ENCODE measurements around the gene TNS1. TPM values are rescaled to one million over a fixed set of nuclear protein-coding genes. Genes with fewer than 3 reads are reported as not detected.
A peak's percentile ranks its signal among the peaks of the same experiment; 100 is the strongest.

Gene TNS1
- total RNA-seq, 2 experiments from 2014 or later = 0.89 to 1.4 TPM

GRCh38 chr2:217838409-217838831, 164.4 kb downstream of the TNS1 start:
- Mint-ChIP-seq H3K4me3 (no peak overlapping the region), H3K9me3 (no peaks in the 10 kb centered on the region), H3K27ac (no peak overlapping the region), H3K36me3 (no peaks in the 10 kb centered on the region), H3K4me1 (no peaks in the 10 kb centered on the region), H3K27me3 (no peaks in the 10 kb centered on the region)
- no peak for DNase-seq

GRCh38 chr2:217837530-217837929, 165.3 kb downstream of the TNS1 start:
- no peaks in the 10 kb centered on the region for H3K4me1 Mint-ChIP-seq

GRCh38 chr2:217836901-217837491, 165.8 kb downstream of the TNS1 start:
- no peaks in the 10 kb centered on the region for H3K36me3 Mint-ChIP-seq
- H3K4me1 Mint-ChIP-seq = no peaks in the 10 kb centered on the region
- peak; percentile 7 for DNase-seq
- H3K27me3 Mint-ChIP-seq = no peaks in the 10 kb centered on the region
- H3K9me3 Mint-ChIP-seq = no peaks in the 10 kb centered on the region
- H3K4me3 Mint-ChIP-seq = no peak overlapping the region
- no peak overlapping the region for H3K27ac Mint-ChIP-seq

More at GRCh38 chr2:217837530-217837929, 165.3 kb downstream of the TNS1 start:
- Mint-ChIP-seq H3K36me3 (no peaks in the 10 kb centered on the region), H3K4me3 (no peak overlapping the region), H3K27me3 (no peaks in the 10 kb centered on the region), H3K9me3 (no peaks in the 10 kb centered on the region), H3K27ac (no peak overlapping the region)
- no peak for DNase-seq

- no peak overlapping the region for H3K4me3 Mint-ChIP-seq
- H3K9me3 Mint-ChIP-seq = no peaks in the 10 kb centered on the region
- H3K36me3 Mint-ChIP-seq = no peaks in the 10 kb centered on the region
- no peak overlapping the region for H3K27ac Mint-ChIP-seq
- no peaks in the 10 kb centered on the region for H3K27me3 Mint-ChIP-seq
- H3K4me1 Mint-ChIP-seq = no peaks in the 10 kb centered on the region
- DNase-seq = no peak
Observed at GRCh38 chr2:217835931-217836891, 166.6 kb downstream of the TNS1 start.

GRCh38 chr2:217834744-217835513, 167.9 kb downstream of the TNS1 start:
- Mint-ChIP-seq H3K27me3 (no peaks in the 10 kb centered on the region), H3K27ac (no peak overlapping the region), H3K4me1 (no peaks in the 10 kb centered on the region), H3K9me3 (no peaks in the 10 kb centered on the region), H3K4me3 (no peak overlapping the region), H3K36me3 (no peaks in the 10 kb centered on the region)
- no peak for DNase-seq

- no peaks in the 10 kb centered on the region for H3K9me3 Mint-ChIP-seq
- H3K4me1 Mint-ChIP-seq = no peaks in the 10 kb centered on the region
- DNase-seq = no peak
- H3K36me3 Mint-ChIP-seq = no peaks in the 10 kb centered on the region
- no peak overlapping the region for H3K4me3 Mint-ChIP-seq
- H3K27me3 Mint-ChIP-seq = no peaks in the 10 kb centered on the region
- H3K27ac Mint-ChIP-seq = no peak overlapping the region
Observed at GRCh38 chr2:217834057-217834620, 168.7 kb downstream of the TNS1 start.

GRCh38 chr2:217833439-217833838, 169.4 kb downstream of the TNS1 start:
- no peak overlapping the region for H3K27ac Mint-ChIP-seq
- H3K9me3 Mint-ChIP-seq = no peaks in the 10 kb centered on the region
- H3K4me1 Mint-ChIP-seq = no peaks in the 10 kb centered on the region
- DNase-seq = no peak
- H3K27me3 Mint-ChIP-seq = no peaks in the 10 kb centered on the region
- no peaks in the 10 kb centered on the region for H3K36me3 Mint-ChIP-seq
- no peak overlapping the region for H3K4me3 Mint-ChIP-seq

- Mint-ChIP-seq H3K27ac (no peak overlapping the region), H3K4me3 (no peak overlapping the region), H3K9me3 (no peaks in the 10 kb centered on the region), H3K36me3 (no peaks in the 10 kb centered on the region), H3K27me3 (no peaks in the 10 kb centered on the region), H3K4me1 (no peaks in the 10 kb centered on the region)
- no peak for DNase-seq
Observed at GRCh38 chr2:217832987-217833386, 169.8 kb downstream of the TNS1 start.

GRCh38 chr2:217832115-217832514, 170.7 kb downstream of the TNS1 start:
- H3K27ac Mint-ChIP-seq = no peak overlapping the region
- no peak for DNase-seq
- no peaks in the 10 kb centered on the region for H3K4me1 Mint-ChIP-seq
- H3K36me3 Mint-ChIP-seq = no peaks in the 10 kb centered on the region
- H3K4me3 Mint-ChIP-seq = no peak overlapping the region
- H3K9me3 Mint-ChIP-seq = no peaks in the 10 kb centered on the region
- no peaks in the 10 kb centered on the region for H3K27me3 Mint-ChIP-seq

- Mint-ChIP-seq H3K4me3 (no peak overlapping the region), H3K4me1 (no peaks in the 10 kb centered on the region), H3K9me3 (no peaks in the 10 kb centered on the region), H3K36me3 (no peaks in the 10 kb centered on the region), H3K27me3 (no peaks in the 10 kb centered on the region), H3K27ac (no peak overlapping the region)
- DNase-seq = no peak
Observed at GRCh38 chr2:217831306-217831705, 171.5 kb downstream of the TNS1 start.

- no peaks in the 10 kb centered on the region for H3K9me3 Mint-ChIP-seq
- no peak for DNase-seq
- H3K27ac Mint-ChIP-seq = no peak overlapping the region
Observed at GRCh38 chr2:217830807-217831206, 172.0 kb downstream of the TNS1 start.

GRCh38 chr2:217830061-217830460, 172.7 kb downstream of the TNS1 start:
- Mint-ChIP-seq H3K9me3 (no peaks in the 10 kb centered on the region), H3K27ac (no peak overlapping the region), H3K4me1 (no peaks in the 10 kb centered on the region)

More at GRCh38 chr2:217830807-217831206, 172.0 kb downstream of the TNS1 start:
- Mint-ChIP-seq H3K36me3 (no peaks in the 10 kb centered on the region), H3K4me3 (no peak overlapping the region), H3K27me3 (no peaks in the 10 kb centered on the region), H3K4me1 (no peaks in the 10 kb centered on the region)

GRCh38 chr2:217829420-217829819, 173.4 kb downstream of the TNS1 start:
- Mint-ChIP-seq H3K4me1 (no peaks in the 10 kb centered on the region), H3K36me3 (no peaks in the 10 kb centered on the region), H3K27ac (no peak overlapping the region), H3K27me3 (no peaks in the 10 kb centered on the region), H3K9me3 (no peaks in the 10 kb centered on the region), H3K4me3 (no peak overlapping the region)
- no peak for DNase-seq

More at GRCh38 chr2:217830061-217830460, 172.7 kb downstream of the TNS1 start:
- H3K36me3 Mint-ChIP-seq = no peaks in the 10 kb centered on the region
- no peak overlapping the region for H3K4me3 Mint-ChIP-seq
- DNase-seq = no peak
- no peaks in the 10 kb centered on the region for H3K27me3 Mint-ChIP-seq

GRCh38 chr2:217828336-217828735, 174.5 kb downstream of the TNS1 start:
- H3K4me3 Mint-ChIP-seq = no peak overlapping the region
- DNase-seq = no peak
- H3K27ac Mint-ChIP-seq = no peak overlapping the region
- H3K9me3 Mint-ChIP-seq = no peaks in the 10 kb centered on the region
- H3K4me1 Mint-ChIP-seq = no peaks in the 10 kb centered on the region
- no peaks in the 10 kb centered on the region for H3K27me3 Mint-ChIP-seq
- no peaks in the 10 kb centered on the region for H3K36me3 Mint-ChIP-seq
